Measurements from ENCODE around the gene CDH7. TPM values are rescaled to one million over a fixed set of nuclear protein-coding genes. Genes with fewer than 3 reads are reported as not detected.

Gene CDH7
- total RNA-seq, 1 donor from 2014 or later: 2.7 TPM

- Histone ChIP-seq H3K27ac (no peak overlapping the region), H3K36me3 (no peaks in the 10 kb centered on the region), H3F3A (ENCODE audit: low read depth) (no peaks in the 10 kb centered on the region), H3K9me3 (ENCODE audit: low read depth) (no peaks in the 10 kb centered on the region), H3K4me1 (no peaks in the 10 kb centered on the region), H4K20me1 (ENCODE audit: low read depth) (no peaks in the 10 kb centered on the region), H3K27me3 (no peaks in the 10 kb centered on the region), H3K9ac (no peak overlapping the region), H3K4me3 (no peak overlapping the region), H2AFZ (replicated peaks) (no peak overlapping the region), H3K79me2 (ENCODE audit: low read depth) (no peaks in the 10 kb centered on the region), H3K4me2 (no peak overlapping the region)
- TF ChIP-seq CTCF (IDR thresholded peaks at IDR 0.05) (no peak), EZH2phosphoT487 (IDR thresholded peaks at IDR 0.05) (no peak), EZH2 (IDR thresholded peaks at IDR 0.05) (no peak)
- DNase-seq (ENCODE audit: low spot score): no peak
- H3K9me3 Mint-ChIP-seq: no peaks in the 10 kb centered on the region
- H3K4me3 Mint-ChIP-seq: no peak overlapping the region
- no peak overlapping the region for H3K27ac Mint-ChIP-seq
- H3K36me3 Mint-ChIP-seq: no peaks in the 10 kb centered on the region
- no peaks in the 10 kb centered on the region for H3K27me3 Mint-ChIP-seq (ENCODE audit: insufficient read depth, low read depth)
- H3K4me1 Mint-ChIP-seq: no peaks in the 10 kb centered on the region
Measured at GRCh38 chr18:65846107-65846506, 95.3 kb downstream of the CDH7 start.

- H3K4me3 ChIP-seq: no peak overlapping the region
- no peak overlapping the region for H3K27ac ChIP-seq
Measured at GRCh38 chr18:65852273-65852672, 101.5 kb downstream of the CDH7 start.

GRCh38 chr18:65859075-65859474 lies 108.3 kb downstream of the CDH7 start:
- no peaks in the 10 kb centered on the region for H3F3A ChIP-seq (ENCODE audit: low read depth)
- H3K4me2 ChIP-seq: no peak overlapping the region
- no peak for DNase-seq (ENCODE audit: low spot score)
- H3K36me3 ChIP-seq: no peaks in the 10 kb centered on the region
- H2AFZ ChIP-seq (replicated peaks): no peak overlapping the region
- no peak overlapping the region for H3K9ac ChIP-seq
- TF ChIP-seq EZH2 (IDR thresholded peaks at IDR 0.05) (no peak), CTCF (IDR thresholded peaks at IDR 0.05) (no peak), EZH2phosphoT487 (IDR thresholded peaks at IDR 0.05) (no peak)
- H3K27ac ChIP-seq: no peak overlapping the region
- H3K9me3 ChIP-seq (ENCODE audit: low read depth): no peaks in the 10 kb centered on the region
- Mint-ChIP-seq H3K27me3 (ENCODE audit: insufficient read depth, low read depth) (no peaks in the 10 kb centered on the region), H3K4me1 (peaks cover 10% of the 10 kb centered on the region), H3K9me3 (no peaks in the 10 kb centered on the region), H3K27ac (no peak overlapping the region), H3K36me3 (no peaks in the 10 kb centered on the region), H3K4me3 (no peak overlapping the region)
- no peak overlapping the region for H3K4me3 ChIP-seq
- no peaks in the 10 kb centered on the region for H3K27me3 ChIP-seq
- no peaks in the 10 kb centered on the region for H3K4me1 ChIP-seq
- no peaks in the 10 kb centered on the region for H4K20me1 ChIP-seq (ENCODE audit: low read depth)
- no peaks in the 10 kb centered on the region for H3K79me2 ChIP-seq (ENCODE audit: low read depth)

More at GRCh38 chr18:65852273-65852672, 101.5 kb downstream of the CDH7 start:
- H3K9me3 ChIP-seq (ENCODE audit: low read depth): no peaks in the 10 kb centered on the region
- no peak overlapping the region for H3K4me3 Mint-ChIP-seq
- no peak overlapping the region for H3K4me2 ChIP-seq
- H3K36me3 ChIP-seq: no peaks in the 10 kb centered on the region
- H3F3A ChIP-seq (ENCODE audit: low read depth): no peaks in the 10 kb centered on the region
- H3K36me3 Mint-ChIP-seq: no peaks in the 10 kb centered on the region
- no peaks in the 10 kb centered on the region for H3K9me3 Mint-ChIP-seq
- H2AFZ ChIP-seq (replicated peaks): no peak overlapping the region
- peaks cover 4% of the 10 kb centered on the region for H3K4me1 Mint-ChIP-seq
- no peaks in the 10 kb centered on the region for H3K79me2 ChIP-seq (ENCODE audit: low read depth)
- H3K27me3 ChIP-seq: no peaks in the 10 kb centered on the region
- no peaks in the 10 kb centered on the region for H4K20me1 ChIP-seq (ENCODE audit: low read depth)
- DNase-seq (ENCODE audit: low spot score): no peak
- H3K27me3 Mint-ChIP-seq (ENCODE audit: insufficient read depth, low read depth): peaks cover 2% of the 10 kb centered on the region
- no peak overlapping the region for H3K9ac ChIP-seq
- no peak overlapping the region for H3K27ac Mint-ChIP-seq
- TF ChIP-seq CTCF (IDR thresholded peaks at IDR 0.05) (no peak), EZH2phosphoT487 (IDR thresholded peaks at IDR 0.05) (no peak), EZH2 (IDR thresholded peaks at IDR 0.05) (no peak)
- no peaks in the 10 kb centered on the region for H3K4me1 ChIP-seq
